Measurements from ENCODE around the gene KIAA1755.

Gene KIAA1755

DNA sequence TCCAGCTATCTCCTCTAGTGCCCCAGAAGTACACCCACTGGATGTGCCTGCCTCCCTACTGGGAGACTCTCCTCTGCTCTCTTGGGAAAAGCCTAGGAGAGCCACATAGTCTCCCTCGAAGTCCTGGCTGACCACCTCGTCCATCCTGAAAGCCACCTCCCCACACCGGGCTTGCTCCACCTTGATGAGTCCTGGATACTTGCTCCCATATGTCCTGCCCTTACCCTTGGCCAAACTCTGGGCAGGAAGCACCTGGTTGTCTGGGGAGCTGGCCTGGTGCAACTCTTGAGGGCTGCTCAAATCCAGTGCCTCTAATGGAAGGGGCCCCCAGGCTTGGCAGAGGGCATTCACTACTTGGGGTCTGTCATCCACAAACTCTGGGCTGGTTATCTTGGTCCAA lies 19.3 kb downstream of the KIAA1755 start:
- DNase-seq (ENCODE audit: low read depth) = no peak

DNA sequence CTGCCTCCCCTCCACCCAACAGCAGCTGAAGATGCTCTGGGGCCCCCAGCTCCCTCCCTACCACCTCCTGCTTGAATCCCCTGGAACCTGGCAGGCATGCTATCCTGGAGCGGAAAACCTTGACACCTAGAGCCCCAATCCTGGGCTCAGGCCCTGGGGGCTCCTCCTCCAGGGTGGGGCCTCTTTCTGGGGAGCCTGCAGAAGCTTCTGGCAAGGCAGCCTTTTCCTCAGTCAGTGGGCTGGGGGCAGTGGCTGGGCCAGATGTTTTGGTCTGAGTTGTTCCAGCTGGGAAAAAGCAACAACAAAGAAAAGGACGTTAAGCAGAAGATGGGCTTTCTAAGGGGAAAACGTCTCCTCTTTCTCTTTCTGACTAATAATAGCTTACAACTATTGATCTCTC lies 21.1 kb downstream of the KIAA1755 start:
- no peak for DNase-seq (ENCODE audit: low read depth)

DNA sequence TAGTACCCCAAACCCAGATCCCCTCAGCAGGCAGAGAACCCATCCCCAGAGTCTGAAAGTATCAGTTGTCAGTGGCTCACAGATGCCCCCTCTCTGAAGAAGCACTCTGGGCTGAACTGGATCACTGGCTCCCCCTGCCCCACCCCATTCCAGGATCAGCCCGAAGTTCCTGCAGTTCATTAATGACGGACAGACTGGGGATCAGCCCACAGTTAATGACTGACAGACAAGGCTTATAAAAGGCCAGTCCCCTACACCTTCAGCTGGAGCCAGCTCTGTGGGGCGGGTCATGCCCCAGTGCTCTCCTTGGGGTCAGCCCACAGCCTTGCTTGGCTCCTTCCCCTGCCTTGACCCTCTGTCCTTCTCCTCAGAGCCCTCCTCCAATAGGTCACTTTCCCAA lies 21.7 kb downstream of the KIAA1755 start:
- no peak for DNase-seq (ENCODE audit: low read depth)

DNA sequence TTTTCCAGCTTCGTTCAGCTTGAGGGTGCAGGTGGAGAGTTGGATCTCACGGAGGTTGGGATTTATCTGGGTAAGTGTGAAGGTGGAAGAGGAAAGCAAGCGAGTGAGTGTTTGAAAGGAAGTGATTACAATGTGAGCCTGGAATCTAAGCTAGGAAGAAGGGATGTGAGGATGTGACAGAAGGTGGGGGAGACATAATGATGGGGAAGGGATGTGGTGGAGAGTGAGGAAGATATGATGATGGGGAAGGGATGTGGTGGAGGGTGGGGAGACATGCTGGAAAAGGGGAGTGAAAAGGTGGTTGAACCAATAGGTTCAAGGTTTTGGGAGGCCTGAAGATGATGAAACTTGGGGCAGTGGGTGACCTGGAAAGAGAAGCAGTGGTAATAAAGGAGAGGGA lies 23.2 kb downstream of the KIAA1755 start:
- DNase-seq (ENCODE audit: low read depth) = no peak

DNA sequence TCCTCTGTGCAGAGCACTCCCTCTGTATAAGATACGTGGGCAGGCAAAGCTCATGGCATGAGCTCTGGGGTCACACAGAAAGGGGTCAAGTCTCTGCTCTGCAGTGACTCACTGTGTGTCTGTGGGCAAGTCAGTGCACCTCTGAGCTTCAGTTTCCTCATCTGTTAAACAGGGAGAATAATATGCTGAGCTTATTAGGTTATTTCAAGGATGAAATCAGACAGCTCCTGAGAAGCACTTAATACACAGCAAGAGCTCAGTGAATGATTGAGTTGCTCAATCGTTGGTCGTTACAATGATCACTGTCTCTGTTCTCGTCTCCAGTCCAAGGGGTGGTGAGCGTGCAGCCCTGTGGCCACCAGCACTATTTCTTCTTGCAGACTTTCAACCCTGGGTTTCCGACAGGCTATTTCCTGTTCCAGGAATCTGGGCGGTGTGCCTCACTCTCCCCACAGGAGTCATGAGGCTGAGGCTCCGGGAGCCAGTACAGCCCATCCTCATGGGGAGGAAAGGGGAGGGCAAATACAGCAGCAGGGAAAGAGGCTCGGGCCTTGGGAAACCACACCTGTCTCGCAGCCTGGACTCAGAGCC lies 28.9 kb downstream of the KIAA1755 start:
- peak; percentile 35 for DNase-seq (ENCODE audit: low read depth)

DNA sequence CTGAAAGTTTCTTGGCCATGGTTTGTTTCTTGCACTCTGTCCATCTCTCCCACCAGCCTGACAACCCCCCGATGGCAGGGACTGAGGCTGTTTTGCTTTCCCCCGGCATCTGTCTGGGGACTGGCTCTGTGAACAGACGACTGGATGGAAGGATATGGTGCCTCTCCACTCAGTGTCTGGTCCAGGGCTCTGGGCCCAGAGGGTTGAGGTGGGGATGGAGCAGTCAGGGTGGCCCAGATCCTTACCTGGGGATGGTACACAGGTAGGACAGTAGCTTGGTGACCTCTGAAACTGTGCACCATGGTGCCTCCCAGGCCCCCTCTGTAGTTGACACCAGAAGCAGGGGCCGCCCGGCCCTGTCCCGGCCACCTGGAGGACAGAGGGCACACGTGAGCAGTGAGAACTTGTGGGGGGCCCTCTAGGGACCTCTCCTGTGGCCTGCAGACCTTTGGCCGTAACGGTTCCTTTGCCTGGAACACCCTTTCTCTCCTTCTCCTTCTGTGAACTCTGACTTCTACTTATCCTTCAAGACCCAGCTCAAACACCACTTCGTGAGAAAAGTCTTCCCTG lies 29.5 kb downstream of the KIAA1755 start:
- no peak for DNase-seq (ENCODE audit: low read depth)

DNA sequence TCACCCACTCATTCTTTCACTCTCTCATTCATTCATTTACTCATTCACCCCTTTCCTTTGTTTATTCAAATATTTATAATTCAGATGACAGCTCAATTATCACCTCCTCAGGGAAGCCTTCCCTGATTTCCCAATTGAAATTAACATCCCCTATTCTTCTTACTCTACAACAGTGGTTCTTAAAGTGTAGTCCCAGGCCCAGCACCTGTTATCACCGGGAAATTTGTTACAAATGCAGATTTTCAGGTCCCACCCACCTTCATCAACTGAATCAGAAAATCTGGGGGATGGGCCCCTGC lies 30.3 kb downstream of the KIAA1755 start:
- no peak for DNase-seq (ENCODE audit: low read depth)

DNA sequence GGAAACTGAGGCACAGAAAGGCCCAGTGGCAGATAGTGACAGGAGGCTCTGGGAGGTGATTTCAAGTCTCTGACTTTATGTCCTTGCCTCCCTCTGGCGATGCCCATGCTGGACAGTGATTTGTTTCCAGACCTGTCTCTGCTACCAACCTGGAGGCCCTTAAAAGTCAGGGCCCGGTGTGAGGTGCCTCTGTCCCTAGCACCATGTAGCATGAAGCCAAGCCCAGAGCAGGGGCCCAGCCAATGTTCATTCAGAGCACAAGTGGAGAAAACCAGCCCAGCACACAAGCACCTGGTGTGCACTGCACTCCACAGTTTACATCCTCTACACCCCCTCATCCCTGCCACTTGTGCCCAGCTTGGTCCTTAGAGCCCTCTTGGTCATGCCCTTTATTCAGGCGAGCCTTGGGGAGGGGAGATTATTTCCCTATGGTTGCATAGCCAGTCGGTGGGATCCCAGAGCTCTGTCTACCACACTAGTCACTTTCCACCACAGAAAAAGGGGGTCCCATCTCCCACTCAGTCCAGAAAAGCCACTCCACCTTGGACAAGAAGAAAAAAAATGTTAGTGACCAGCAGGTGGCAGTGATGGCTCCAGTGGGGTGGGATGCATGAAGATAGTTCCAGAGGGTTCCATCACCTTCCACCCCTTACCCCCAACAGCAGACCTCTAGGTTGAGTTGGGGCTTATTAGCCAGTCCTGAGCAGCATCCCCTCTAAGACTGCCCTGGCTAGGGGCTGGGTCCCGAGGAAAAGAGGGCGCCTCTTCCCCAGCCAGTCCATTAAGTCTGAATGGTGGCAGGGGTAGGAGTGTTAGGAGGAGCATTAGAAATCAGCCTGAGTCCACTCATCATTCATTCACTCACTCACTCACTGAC lies 30.9 kb downstream of the KIAA1755 start:
- DNase-seq (ENCODE audit: low read depth) = peak; percentile 32

DNA sequence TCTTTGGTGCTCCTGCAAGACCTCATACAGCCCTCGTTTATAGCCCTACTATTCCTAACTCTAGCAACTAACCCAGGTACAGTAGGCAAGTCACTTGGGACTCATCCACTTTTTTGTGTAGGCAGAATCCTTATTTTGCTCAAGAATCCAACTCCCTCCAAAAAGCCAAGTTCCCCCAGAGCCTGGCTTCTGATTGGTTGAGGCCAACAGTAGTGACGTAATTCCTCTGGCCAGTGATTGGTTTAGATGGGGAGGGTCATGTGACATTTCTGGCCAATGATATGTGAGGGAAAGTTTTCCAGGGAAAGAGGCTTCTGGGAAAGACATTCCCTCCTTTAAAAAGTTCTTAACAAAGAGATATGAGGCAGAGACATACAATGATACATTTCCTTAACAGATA lies 32.1 kb downstream of the KIAA1755 start:
- no peak for DNase-seq (ENCODE audit: low read depth)

DNA sequence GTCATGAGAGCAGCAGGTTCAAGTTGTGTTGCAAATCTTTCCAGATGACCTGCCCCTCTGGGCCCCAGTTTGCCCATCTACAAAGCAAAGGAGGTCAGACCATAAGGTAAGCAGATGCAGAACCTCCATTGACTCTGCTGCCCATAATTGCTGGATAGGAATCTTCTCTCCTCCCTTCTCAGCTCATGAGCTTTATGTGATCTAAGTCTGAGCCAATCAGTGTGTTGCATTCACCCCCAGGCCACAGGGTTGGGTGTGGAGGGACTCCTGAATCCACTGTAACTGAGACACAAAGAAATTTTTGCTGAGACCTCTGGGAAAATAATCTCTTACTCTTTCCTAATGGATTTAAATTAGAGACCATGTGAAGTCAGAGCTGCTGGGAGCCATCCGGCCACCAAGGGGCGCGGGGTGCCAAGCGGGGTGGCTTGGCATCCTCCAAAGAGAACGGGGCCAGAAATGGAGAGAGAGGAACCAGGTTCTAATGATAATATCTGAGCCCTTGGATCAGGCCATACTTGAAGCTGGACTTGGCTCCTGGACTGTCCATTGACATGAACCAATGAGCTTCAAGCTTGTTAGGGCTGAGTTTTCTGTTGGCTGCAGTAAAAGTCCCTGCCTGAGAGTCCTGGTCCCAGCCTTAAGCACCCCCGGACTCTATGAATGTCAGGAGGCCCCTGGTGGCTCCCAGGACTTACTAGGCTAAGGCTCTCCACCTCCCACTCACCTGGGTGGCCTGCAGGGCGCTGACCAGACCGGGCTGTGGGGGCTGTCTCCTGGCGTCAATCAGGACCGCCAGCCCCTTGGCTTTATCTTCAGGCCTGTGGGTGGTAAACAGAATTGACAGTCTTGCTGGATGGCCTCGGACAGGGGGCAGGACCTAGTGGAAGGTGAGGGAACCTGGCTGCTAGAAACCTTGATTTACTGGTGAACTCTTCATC lies 32.8 kb downstream of the KIAA1755 start:
- no peak for DNase-seq (ENCODE audit: low read depth)

DNA sequence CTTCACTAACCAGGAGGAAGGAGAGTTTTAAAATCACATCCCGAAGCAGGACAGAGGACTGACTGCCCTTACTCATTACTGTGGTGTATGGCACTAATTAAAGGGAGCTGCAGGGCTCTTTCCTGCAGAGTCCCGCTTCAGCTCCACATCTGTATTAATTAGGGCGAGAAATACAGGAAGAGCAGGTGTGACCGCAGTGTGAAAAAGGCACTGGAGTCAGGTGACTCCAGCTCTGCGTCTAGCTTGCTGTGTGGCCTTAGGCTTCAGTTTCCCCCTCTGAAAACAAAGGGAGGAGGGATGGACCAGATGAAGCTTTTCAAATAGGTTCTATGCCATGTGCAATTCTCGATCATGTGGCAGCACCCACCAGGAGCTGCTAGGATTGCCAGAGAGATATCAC lies 34.0 kb downstream of the KIAA1755 start:
- no peak for DNase-seq (ENCODE audit: low read depth)

DNA sequence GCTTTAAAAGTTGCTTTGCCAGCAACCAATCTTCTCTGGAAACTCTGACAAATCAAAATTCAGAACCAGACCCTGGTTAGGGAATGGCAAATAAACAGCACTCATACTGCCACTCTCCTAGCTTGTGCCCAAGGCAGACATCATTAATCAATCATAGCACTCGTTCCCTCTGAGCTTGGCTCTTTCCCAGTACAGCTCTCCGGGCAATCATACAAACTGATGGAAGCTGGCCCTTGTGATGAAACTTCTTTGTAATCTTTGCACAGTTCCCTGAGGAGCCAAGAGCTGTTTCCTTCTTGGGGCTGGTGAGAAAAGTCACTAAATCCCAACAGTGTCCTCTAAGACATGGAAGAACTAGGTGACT lies 34.7 kb downstream of the KIAA1755 start:
- peak; percentile 35 for DNase-seq (ENCODE audit: low read depth)

DNA sequence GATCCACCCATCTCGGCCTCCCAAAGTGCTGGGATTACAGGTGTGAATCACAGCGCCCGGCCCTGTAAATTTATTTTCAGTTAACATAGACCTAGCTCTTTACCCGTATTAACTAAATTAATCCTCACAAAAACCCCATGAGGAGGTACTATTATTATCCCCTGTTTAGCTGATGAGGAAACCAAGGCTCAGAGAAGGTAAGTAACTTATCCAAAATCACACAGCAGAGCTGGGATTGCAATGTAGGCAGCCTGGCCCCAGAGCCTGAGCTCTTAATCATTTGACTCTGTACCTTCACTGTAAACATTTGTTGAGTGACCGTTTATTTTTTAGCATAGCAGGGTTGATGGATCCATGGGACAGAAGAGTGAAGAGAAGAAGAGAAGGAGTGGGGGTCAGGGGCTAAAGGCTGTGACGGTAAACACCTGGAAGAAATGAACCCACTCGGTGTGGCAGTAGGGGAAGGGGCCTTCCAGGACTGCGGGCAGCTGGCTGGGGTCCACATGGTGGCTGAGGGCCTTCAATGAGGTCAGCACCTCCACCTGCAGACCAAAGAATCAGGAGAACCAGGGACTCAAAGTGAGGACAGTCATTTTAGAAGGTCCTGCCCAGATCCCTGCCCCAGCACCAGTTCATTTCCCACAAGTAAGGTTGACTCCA lies 35.2 kb downstream of the KIAA1755 start:
- no peak for DNase-seq (ENCODE audit: low read depth)

DNA sequence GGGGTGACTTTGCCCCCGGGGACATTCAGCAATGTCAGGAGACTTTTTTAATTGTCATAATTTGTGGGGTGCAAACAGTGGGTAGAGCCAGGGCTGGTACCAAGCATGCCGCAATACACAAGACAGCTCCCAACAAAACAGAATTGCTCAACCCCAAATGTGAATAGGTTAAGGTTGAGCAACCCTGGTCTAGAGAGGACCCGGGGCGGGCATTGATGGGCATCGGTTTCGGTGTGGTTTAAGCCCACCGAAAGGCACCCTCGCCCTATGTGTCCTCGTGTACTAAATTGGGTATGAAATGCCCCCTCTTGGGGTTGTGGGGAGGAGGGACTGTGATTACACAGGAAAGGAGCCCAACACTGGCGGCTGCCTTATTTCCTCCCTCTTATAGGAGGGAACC lies 36.0 kb downstream of the KIAA1755 start:
- DNase-seq (ENCODE audit: low read depth) = no peak

DNA sequence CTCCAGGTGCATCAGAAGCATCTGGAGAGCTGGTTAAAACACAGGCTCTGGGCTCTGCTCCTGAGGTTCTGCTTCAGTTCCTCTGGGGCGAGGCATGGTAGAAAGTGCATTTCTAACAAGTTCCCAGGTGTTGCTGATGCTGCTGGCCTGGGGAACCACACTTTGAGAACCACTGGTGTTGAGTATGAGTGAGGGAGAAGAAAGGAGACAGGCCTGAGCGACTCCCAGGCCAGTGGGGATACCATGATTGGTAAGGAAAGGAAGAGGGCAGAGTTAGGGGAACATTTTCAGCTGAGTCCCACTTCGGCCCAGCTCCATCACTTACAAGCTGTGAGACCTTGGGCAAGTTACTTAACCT lies 36.8 kb downstream of the KIAA1755 start:
- DNase-seq (ENCODE audit: low read depth) = no peak

DNA sequence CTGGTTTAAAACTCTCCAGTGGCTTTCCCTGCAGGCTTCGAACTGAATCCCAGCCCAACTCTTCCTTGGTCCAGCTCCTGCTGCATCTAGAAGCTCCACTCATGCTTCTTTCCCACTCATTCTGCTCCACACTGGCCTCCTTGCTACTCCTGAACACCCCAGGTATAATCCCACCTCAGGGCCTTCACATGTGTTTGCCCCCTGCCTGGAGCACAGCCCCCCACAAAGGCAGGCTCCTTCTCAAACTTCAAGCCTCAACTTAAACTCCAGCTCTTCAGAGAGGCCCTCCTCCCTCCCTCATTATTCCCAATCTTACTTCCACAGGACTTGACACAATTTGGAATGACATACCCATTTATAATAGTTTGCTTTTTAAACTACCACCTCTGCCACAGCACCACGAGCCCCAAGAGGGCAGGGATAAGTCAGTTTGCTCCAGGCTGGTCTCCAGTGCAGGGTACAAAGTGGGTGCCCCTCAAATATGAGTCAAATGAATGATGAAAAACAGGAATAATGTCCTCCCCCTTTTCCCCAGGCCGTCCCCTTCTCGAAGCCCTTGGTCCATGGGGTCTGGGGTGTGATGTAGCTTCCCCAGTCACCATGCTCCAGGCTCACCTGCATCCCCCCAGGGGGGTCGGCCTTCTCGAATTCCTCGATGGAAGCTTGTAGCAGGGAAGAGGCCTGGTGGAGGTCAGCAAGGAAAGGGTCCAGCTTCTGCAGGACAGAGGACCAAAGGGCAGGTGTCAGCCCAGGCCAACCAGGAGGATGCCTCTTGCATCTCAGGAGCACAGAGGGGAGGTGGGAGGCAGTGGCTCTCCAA lies 37.4 kb downstream of the KIAA1755 start:
- DNase-seq (ENCODE audit: low read depth) = no peak

DNA sequence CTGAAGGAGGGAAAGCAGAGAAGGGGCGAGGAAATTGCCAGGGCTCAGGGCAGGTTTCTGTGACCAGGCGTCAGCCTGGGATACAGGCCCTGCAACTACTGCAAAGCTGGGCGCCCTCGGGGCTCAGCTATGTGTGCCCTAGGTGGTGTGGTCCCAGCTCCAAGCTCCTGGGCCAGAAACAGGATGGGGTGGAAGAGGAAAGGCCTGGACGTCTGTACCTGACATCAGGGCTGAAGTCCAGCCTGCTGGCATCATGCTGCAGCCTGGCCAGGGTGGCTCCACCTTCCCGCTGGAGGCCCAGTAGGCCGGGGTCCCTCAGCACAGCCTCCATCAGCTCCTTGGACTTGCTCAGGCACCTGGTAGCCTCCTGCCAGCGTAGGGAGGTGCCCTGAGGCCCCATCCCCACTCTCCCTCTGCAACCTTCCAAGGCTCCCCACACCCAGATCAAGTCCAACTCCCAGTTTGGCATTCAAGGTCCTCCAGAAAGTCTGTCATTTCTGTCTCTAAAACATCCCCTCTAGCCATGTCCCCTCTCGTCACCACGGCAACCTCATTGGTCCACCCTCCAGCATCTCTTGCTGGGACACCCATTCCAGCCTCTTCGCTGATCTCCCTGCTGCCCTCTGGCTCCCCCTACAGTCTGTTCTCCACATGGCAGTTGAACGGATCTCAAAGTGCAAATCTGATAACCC lies 38.2 kb downstream of the KIAA1755 start:
- peak; percentile 36 for DNase-seq (ENCODE audit: low read depth)

DNA sequence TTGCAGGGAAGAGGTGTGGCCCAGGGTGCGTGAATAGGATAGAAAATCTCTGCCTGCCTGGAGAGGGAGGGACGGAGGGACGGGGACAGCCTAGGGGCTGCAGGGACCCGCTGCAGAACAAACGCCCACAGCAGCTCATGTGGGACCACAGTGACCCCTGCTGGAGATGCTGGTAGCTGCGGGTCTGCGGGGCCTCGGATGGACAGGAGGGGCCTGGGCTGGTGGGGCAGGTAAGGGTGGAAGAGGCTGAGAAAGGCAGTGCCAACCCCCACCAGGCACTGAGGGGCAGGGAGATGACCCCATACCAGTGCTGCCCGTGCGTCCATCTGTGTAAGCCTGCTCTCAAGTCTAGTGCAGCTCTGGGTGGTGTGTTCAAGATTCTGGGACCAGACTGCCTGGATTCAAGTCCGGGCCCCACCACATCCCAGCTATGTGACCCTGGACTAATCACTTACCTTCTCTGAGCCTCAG lies 39.4 kb downstream of the KIAA1755 start:
- DNase-seq (ENCODE audit: low read depth) = peak; percentile 42

DNA sequence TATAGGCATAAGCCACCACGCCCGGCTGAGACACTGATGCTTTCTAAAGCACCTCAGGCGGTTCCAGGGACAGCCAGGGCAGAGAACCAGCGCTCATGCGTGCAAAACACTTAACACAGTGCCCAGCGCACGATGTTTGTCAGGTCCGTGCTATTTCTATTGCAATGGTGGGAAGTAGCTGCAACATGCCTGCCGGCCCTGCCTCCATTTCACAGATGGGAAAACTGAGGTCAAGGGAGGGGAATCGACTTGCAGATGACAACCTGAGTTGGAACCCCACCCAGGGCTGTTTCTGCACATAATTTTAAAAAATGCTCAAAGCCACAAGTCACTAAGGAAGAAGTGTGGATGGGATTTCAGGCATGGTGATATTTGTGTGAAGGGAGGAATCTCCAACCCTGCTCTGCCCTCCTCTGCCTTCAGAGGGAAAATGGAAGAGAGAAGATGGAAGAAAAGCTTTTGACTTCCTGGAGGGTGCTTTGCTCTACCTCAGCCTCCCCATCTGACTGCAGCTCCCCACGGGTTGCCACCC lies 39.9 kb downstream of the KIAA1755 start:
- peak; percentile 33 for DNase-seq (ENCODE audit: low read depth)

Measured in amniotic epithelial cell (primary cell).